GM10266 (cell line): ENCODE results near the gene SPTBN2.

Experiments
- DNase-seq: peaks from one replicate; pipeline ENCODE4 v3.0.0; 2012; ENCODE audit errors: extremely low spot score
- CTCF ChIP-seq: IDR thresholded peaks from 2 replicates; pipeline ENCODE4 v1.5.1; 2012; ENCODE audit warnings: mild to moderate bottlenecking, low read depth; ENCODE audit not compliant: control insufficient read depth, insufficient read depth; ENCODE audit errors: missing control alignments

SPTBN2 gene

DNA sequence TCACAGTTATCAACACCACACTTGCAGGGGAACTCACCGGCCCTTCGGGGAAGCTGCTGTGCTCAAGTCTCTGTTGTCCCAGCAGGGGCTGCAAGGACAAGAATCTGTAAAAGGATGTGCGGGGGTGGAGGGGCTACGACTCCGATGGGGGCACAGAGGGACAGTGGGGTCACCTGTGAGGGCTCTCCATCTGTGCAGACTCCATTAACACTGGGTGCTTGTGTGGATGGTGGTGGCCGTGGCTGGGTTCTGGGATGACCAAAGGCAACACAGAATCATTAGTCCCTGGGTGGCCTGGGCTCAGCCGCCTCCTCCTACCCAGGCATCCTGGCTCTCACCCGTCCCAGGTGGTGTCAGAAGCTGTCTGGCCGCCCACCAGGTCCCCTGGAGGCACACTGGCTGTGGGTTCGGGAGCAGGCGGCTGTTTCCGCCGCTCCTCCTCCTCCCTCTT lies 41.2 kb downstream of the SPTBN2 start:
- no peak for DNase-seq
- TF ChIP-seq CTCF, result no peak

DNA sequence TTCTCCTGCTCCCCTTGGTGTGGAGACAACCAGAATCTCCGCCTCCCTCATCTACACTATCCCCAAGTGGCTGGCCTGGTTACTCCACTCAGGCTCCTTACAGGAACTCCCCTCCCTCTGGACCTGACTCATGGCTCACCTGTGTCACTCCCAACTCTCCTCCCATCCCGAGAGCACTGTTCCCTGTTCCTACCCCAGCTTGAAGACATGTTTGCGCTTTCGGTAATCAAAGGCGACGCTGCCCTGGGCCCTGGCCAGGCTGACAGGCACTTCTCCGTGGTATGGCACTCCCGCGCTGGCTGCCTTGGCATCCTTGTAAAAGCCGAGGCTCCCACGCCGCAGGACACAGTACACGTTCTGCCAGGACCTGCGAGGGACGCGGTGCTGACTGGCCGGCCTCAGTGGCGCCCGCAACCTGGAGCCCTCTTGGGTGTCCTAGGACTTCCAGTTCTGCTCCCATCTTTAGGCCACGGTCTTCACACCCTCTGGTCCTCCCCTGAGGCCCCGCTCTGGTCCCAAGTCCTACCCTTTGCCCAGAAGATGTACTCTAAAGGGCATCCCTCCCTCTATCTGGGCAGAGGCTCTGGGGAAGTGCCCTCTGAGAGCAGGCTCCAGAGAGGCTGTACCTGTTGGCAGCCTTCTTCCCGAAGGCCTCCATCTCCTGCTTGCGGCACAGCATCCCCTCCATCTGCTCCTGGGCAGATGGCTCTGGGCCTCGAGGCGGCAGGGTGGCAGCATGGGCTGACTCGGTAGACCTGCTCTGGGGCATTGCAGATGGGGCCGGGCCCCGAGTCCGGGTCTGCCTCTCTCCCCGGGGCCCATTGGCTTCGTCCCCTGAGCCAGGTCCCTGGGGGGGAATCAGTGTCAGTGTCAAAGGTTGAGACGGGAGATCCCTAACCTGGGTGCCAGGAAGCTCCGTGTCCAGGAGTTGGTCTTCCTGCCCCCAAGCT lies 41.9 kb downstream of the SPTBN2 start:
- no peak for TF ChIP-seq CTCF
- DNase-seq, result no peak

GRCh38 chr11:66686100-66686785 lies 42.8 kb downstream of the SPTBN2 start:
- DNase-seq, result no peak
- no peak for TF ChIP-seq CTCF

- DNase-seq, result no peak
- no peak for TF ChIP-seq CTCF
Measured at GRCh38 chr11:66685276-66686099, 43.5 kb downstream of the SPTBN2 start.

GRCh38 chr11:66684635-66685034 lies 44.4 kb downstream of the SPTBN2 start:
- TF ChIP-seq CTCF, result no peak

GRCh38 chr11:66683877-66684276 lies 45.1 kb downstream of the SPTBN2 start:
- TF ChIP-seq CTCF, result no peak
- DNase-seq, result no peak

More at GRCh38 chr11:66684635-66685034, 44.4 kb downstream of the SPTBN2 start:
- DNase-seq, result no peak
